HepG2 (cell line): Measurements from ENCODE around the gene RIPOR3. TPM values are rescaled to one million over a fixed set of nuclear protein-coding genes. Genes with fewer than 3 reads are reported as not detected.

ENCODE experiments used
- ATAC-seq: fragments of 200-7000 bp; cut with Tn5 transposase; 3 replicates; pipeline ENCODE4 v1.9.1; 2020; ENCODE audit warnings: mild to moderate bottlenecking, moderate library complexity
- BruUV-seq: library from RNA; stranded (reverse); fragments of 400-500 nt; replicated peaks from 2 replicates; lab custom pipeline; 2021; lab: Mats Ljungman, UMichigan
- CTCF ChIA-PET: fragments of 300-600 bp; formaldehyde crosslinking; extraction: SDS; loops from one replicate; lab custom pipeline; 2021; ENCODE audit warnings: low total read pairs, inconsistent platforms, low intra/inter-chr PET ratio; lab: Yijun Ruan, JAX
- POLR2A ChIA-PET: fragments of 350-600 bp; sonication (Branson Sonifier 250); formaldehyde crosslinking; loops from one replicate; lab custom pipeline; 2020; ENCODE audit warnings: antibody characterized with exemption, inconsistent platforms; lab: Yijun Ruan, JAX
- DNase-seq: peaks from one replicate; pipeline ENCODE4 v3.0.0-alpha.2; 2015; ENCODE audit warnings: low spot score
- FAIRE-seq: peaks from 3 replicates; lab custom pipeline; 2011; peaks lifted over from hg19 to GRCh38; lab: Jason Lieb, UNC
- H2AFZ ChIP-seq: one replicate; pipeline ENCODE4 v1.6.1; 2011; ENCODE audit warnings: low read length, inconsistent platforms
- H3K27ac ChIP-seq: fragments of 300-600 bp; 3 replicates; pipeline ENCODE4 v1.8.0; 2011; ENCODE audit warnings: mixed run types, mild to moderate bottlenecking, mixed read lengths, low read length, inconsistent platforms; ENCODE audit not compliant: insufficient read depth; ENCODE audit errors: extremely low read length
- H3K27me3 ChIP-seq, 2 experiments: fragments of 200-600 bp in 1 of 2; 2 replicates in 1 of 2; 3 replicates in 1 of 2; pipeline versions ENCODE4 v1.6.0 to v1.8.0; 2011; ENCODE audit warnings: low read length in 2 of 2, mild to moderate bottlenecking in 2 of 2, moderate library complexity in 2 of 2, inconsistent platforms in 1 of 2; ENCODE audit not compliant: insufficient read depth in 2 of 2, control insufficient read depth in 1 of 2
- H3K36me3 ChIP-seq, 2 experiments: fragments of 200-600 bp in 1 of 2; replicated peaks in 1 of 2; 2 replicates in 1 of 2; 3 replicates in 1 of 2; pipeline versions ENCODE4 v1.5.1 to v1.8.0; 2011; ENCODE audit warnings: low read length in 2 of 2, inconsistent platforms in 1 of 2; ENCODE audit not compliant: insufficient read depth in 2 of 2, control insufficient read depth in 1 of 2
- H3K4me1 ChIP-seq: 2 replicates; pipeline ENCODE4 v1.5.1; 2012; ENCODE audit warnings: low read length, inconsistent platforms; ENCODE audit not compliant: insufficient read depth
- H3K4me2 ChIP-seq: 2 replicates; pipeline ENCODE4 v1.6.0; 2011; ENCODE audit warnings: low read depth, low read length, inconsistent platforms
- H3K4me3 ChIP-seq, 3 experiments: fragments of 200-600 bp in 1 of 3; sonication (generic), shearing (Covaris generic) in 1 of 3; replicated peaks in 1 of 3; 2 replicates each; pipeline ENCODE4 v1.5.1; 2011 to 2016; ENCODE audit warnings: low read length in 3 of 3, inconsistent platforms in 2 of 3, low read depth in 2 of 3, mild to moderate bottlenecking in 2 of 3, control low read depth in 1 of 3, mixed read lengths in 1 of 3; ENCODE audit not compliant: insufficient read depth in 1 of 3
- H3K79me2 ChIP-seq: one replicate; pipeline ENCODE4 v1.6.1; 2011; ENCODE audit warnings: low read length, inconsistent platforms; ENCODE audit not compliant: insufficient read depth
- H3K9ac ChIP-seq: 2 replicates; pipeline ENCODE4 v1.6.0; 2011; ENCODE audit warnings: mild to moderate bottlenecking, low read depth, low read length, inconsistent platforms; ENCODE audit not compliant: insufficient read depth
- H3K9me3 ChIP-seq: 2 replicates; pipeline ENCODE4 v1.5.1; 2012; ENCODE audit warnings: mild to moderate bottlenecking, low read length
- H4K20me1 ChIP-seq: 2 replicates; pipeline ENCODE4 v1.6.0; 2011; ENCODE audit warnings: inconsistent platforms, mild to moderate bottlenecking, low read length, moderate library complexity; ENCODE audit not compliant: insufficient read depth
- CBX2 ChIP-seq, 2 experiments: fragments of 200-600 bp in 1 of 2; sonication (generic); formaldehyde crosslinking in 1 of 2; IDR thresholded peaks; 2 replicates each; pipeline versions ENCODE4 v1.7.0 to v1.8.1; 2018 to 2022; ENCODE audit warnings: low read depth in 2 of 2, low read length in 1 of 2, mild to moderate bottlenecking in 1 of 2, missing genetic modification reagents in 1 of 2
- CREM ChIP-seq, 2 experiments: sonication (generic) in 1 of 2; formaldehyde crosslinking in 1 of 2; IDR thresholded peaks; 2 replicates each; pipeline versions ENCODE4 v1.4.0 to v1.6.1; 2016 to 2020; ENCODE audit warnings: antibody characterized with exemption in 1 of 2, mild to moderate bottlenecking in 1 of 2, missing genetic modification reagents in 1 of 2
- GATA4 ChIP-seq: sonication (generic); IDR thresholded peaks from 2 replicates; pipeline ENCODE4 v1.6.1; 2016; ENCODE audit warnings: antibody characterized with exemption, low read depth, borderline replicate concordance
- GATAD1 ChIP-seq: IDR thresholded peaks from 2 replicates; pipeline ENCODE4 v1.6.1; 2016; ENCODE audit warnings: missing genetic modification reagents, missing compliant biosample characterization
- JUN ChIP-seq: sonication (generic); formaldehyde crosslinking; IDR thresholded peaks from 2 replicates; pipeline ENCODE4 v1.4.0; 2020; ENCODE audit warnings: mild to moderate bottlenecking, missing genetic modification reagents
- MAZ ChIP-seq, 2 experiments: sonication (generic) in 1 of 2; formaldehyde crosslinking in 1 of 2; IDR thresholded peaks; 2 replicates each; pipeline versions ENCODE4 v1.5.0 to v1.6.1; 2012 to 2020; ENCODE audit warnings: low read depth in 2 of 2, mild to moderate bottlenecking in 2 of 2, borderline replicate concordance in 1 of 2, improper control_type of control experiment in 1 of 2, low read length in 1 of 2, missing genetic modification reagents in 1 of 2, moderate library complexity in 1 of 2
- SIN3B ChIP-seq: fragments of 150-350 bp; IDR thresholded peaks from 2 replicates; pipeline ENCODE4 v1.6.1; 2014; ENCODE audit warnings: low read length
- ZBTB38 ChIP-seq: sonication (generic); formaldehyde crosslinking; IDR thresholded peaks from 2 replicates; pipeline ENCODE4 v1.5.1; 2020; ENCODE audit warnings: mild to moderate bottlenecking, missing genetic modification reagents
- ZNF317 ChIP-seq: sonication (generic); formaldehyde crosslinking; IDR thresholded peaks from 2 replicates; pipeline ENCODE4 v1.5.0; 2020; ENCODE audit warnings: mild to moderate bottlenecking, missing genetic modification reagents
- ZNF460 ChIP-seq: sonication (generic); formaldehyde crosslinking; IDR thresholded peaks from 2 replicates; pipeline ENCODE4 v1.5.1; 2020; ENCODE audit warnings: missing genetic modification reagents, mild to moderate bottlenecking, borderline replicate concordance
- ZNF589 ChIP-seq: sonication (generic); formaldehyde crosslinking; conservative IDR thresholded peaks from 2 replicates; pipeline ENCODE4 v1.8.0; 2022; ENCODE audit warnings: mild to moderate bottlenecking, moderate library complexity, missing genetic modification reagents
- WGBS: methylation state at CpG from one replicate; pipeline ENCODE4 v1.1.6; 2017; ENCODE audit warnings: low lambda C conversion rate; 5-methylcytosine and 5-hydroxymethylcytosine counted together
- in situ Hi-C: cut with HindIII; loops from 2 replicates; pipeline ENCODE4 v1.10.0; 2017; ENCODE audit warnings: low pct_unique_long_range_greater_than_20kb; ENCODE audit not compliant: extremely low pct_ligation_motif_present
- intact Hi-C: fragments of 100-400 bp; cut with micrococcal nuclease; formaldehyde crosslinking; loops from one replicate; pipeline ENCODE4 v1.10.0; 2022; ENCODE audit not compliant: unreplicated experiment
- polyA plus RNA-seq, 8 experiments: library from polyadenylated mRNA; depleted of rRNA in 3 of 8; stranded (reverse) in 7 of 8; unstranded in 1 of 8; fragments of >200 nt; fragmentation: Illumina TruSeq in 4 of 8; extraction: Trizol in 4 of 8; gene quantifications; 2 replicates each; pipeline versions ENCODE4 v1.2.1 to v1.2.3, GENCODE V29; 2011 to 2016; ENCODE audit warnings: low read depth in 4 of 8, missing spikeins in 1 of 8, mixed read lengths in 1 of 8; ENCODE audit not compliant: insufficient read depth in 1 of 8
- total RNA-seq, 5 experiments: library from RNA; depleted of rRNA; stranded (reverse); fragments of >200 nt; fragmentation: Illumina TruSeq; extraction: Trizol; gene quantifications; 2 replicates each; pipeline ENCODE4 v1.2.3, GENCODE V29; 2016; ENCODE audit warnings: low read depth in 1 of 5
- TF ChIP-seq, protein P1 (sequence below): fragments of 450-650 bp; IDR thresholded peaks from 2 replicates; pipeline ENCODE4 v1.6.1; 2017; ENCODE audit warnings: mild to moderate bottlenecking

The RIPOR3 gene
- total and polyA plus RNA-seq, 2 of the 13 experiments (the other 11 are each of a cell fraction or from before 2014, with no cell fraction given): 0.18 TPM; not detected in 1

DNA sequence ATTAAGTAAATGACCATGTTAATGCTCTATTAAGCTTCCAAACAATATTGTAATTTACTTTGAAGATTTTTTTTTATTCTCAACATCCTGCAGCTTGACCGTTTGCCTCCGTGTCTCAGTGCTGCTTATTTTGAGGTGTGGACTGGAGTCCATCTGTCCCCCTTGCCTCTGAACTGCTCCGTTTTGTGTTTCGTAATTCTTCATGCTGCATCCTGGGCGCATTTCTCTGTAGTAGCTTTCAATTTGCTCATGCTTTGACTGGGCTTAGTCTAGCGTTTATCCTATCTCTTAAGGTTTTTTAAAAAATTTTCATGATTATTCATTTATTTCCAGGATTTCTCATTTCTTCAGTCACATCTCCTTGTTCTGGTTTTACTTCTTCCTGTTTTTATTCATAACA is 143.4 kb downstream of the RIPOR3 start (continued):
- TF ChIP-seq, protein P1, sequence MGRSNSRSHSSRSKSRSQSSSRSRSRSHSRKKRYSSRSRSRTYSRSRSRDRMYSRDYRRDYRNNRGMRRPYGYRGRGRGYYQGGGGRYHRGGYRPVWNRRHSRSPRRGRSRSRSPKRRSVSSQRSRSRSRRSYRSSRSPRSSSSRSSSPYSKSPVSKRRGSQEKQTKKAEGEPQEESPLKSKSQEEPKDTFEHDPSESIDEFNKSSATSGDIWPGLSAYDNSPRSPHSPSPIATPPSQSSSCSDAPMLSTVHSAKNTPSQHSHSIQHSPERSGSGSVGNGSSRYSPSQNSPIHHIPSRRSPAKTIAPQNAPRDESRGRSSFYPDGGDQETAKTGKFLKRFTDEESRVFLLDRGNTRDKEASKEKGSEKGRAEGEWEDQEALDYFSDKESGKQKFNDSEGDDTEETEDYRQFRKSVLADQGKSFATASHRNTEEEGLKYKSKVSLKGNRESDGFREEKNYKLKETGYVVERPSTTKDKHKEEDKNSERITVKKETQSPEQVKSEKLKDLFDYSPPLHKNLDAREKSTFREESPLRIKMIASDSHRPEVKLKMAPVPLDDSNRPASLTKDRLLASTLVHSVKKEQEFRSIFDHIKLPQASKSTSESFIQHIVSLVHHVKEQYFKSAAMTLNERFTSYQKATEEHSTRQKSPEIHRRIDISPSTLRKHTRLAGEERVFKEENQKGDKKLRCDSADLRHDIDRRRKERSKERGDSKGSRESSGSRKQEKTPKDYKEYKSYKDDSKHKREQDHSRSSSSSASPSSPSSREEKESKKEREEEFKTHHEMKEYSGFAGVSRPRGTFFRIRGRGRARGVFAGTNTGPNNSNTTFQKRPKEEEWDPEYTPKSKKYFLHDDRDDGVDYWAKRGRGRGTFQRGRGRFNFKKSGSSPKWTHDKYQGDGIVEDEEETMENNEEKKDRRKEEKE: no peak
- TF ChIP-seq JUN (CRISPR knock-in tag): no peak
- TF ChIP-seq ZBTB38 (CRISPR knock-in tag): peak; percentile 63; the same call in 1 of the 2 replicates
- no peak for TF ChIP-seq GATAD1 (CRISPR knock-in tag)
- no peak for TF ChIP-seq ZNF589 (CRISPR knock-in tag)

DNA sequence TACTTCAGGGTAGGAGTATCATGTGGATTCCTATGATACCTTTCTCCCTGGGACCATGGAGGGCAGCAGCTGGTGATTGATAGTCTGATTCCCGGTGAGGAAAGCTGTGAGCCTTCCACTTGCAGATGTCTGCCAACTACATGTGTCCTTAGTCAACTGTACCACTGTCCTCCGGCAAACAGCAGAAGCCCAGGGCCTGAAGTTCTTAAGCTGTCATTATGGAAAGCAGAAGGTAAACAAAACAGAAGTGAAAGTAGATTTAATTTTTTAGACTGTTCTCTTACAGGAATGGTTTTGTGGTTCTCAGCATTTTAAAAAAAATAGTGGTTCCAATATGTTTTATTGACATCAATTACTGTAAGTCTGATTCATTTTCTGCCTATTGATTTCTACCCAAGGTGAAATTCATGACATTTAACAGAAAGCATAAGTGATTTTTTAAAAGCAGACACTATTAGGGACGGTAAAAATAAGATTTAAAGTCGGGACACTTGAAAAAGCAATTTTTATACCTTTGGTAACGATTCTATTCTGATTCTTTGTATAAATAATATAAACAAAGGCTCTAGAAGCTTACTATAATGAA is 144.5 kb downstream of the RIPOR3 start:
- H3K4me1 ChIP-seq: peaks cover 20% of the 10 kb centered on the region
- no peaks in the 10 kb centered on the region for H3K27me3 ChIP-seq
- no peak overlapping the region for H2AFZ ChIP-seq
- H3K4me3 ChIP-seq: no peak overlapping the region
- no peak overlapping the region for H3K27ac ChIP-seq
- WGBS: 92% methylated on average over 5 of the region's 5 CpGs
- peaks cover 4 to 11% of the 10 kb centered on the region in 2 experiments; a peak in 3 of 5 replicates for H3K36me3 ChIP-seq
- ChIA-PET CTCF (no interaction called here), POLR2A (no interaction called here)
- ATAC-seq (peak; percentile 42; the same call in 2 of the 3 replicates), FAIRE-seq (no peak), DNase-seq (no peak)
- H4K20me1 ChIP-seq: no peaks in the 10 kb centered on the region
- TF ChIP-seq ZNF460 (no peak), ZNF317 (CRISPR knock-in tag) (peak; percentile 85), CREM (IDR thresholded peaks at IDR 0.05) (0 out of 2 replicates have a peak, but pooled peaks have one; percentile 23), CREM (CRISPR knock-in tag; IDR thresholded peaks at IDR 0.05) (no peak), CBX2 (IDR thresholded peaks at IDR 0.05; ENCODE audit: low read depth, low read length) (no peak), CBX2 (CRISPR knock-in tag; IDR thresholded peaks at IDR 0.05; ENCODE audit: low read depth) (no peak), GATA4 (no peak), SIN3B (no peak), MAZ (IDR thresholded peaks at IDR 0.05; ENCODE audit: borderline replicate concordance, low read depth, low read length) (no peak), MAZ (CRISPR knock-in tag; IDR thresholded peaks at IDR 0.05; ENCODE audit: low read depth) (no peak)
- H3K9me3 ChIP-seq: no peaks in the 10 kb centered on the region
- no TSS peak for BruUV-seq
- in situ Hi-C loops (no loop called here), intact Hi-C loops (no loop called here)
- H3K4me2 ChIP-seq: no peak overlapping the region
- H3K79me2 ChIP-seq: peaks cover 10% of the 10 kb centered on the region
- no peak overlapping the region for H3K9ac ChIP-seq
